ENCODE data around the gene DHRS3. TPM values are rescaled to one million over a fixed set of nuclear protein-coding genes. Genes with fewer than 3 reads are reported as not detected.

The DHRS3 gene
- total RNA-seq, 4 donors from 2014 or later: 175 to 342 (median 227) TPM

DNA sequence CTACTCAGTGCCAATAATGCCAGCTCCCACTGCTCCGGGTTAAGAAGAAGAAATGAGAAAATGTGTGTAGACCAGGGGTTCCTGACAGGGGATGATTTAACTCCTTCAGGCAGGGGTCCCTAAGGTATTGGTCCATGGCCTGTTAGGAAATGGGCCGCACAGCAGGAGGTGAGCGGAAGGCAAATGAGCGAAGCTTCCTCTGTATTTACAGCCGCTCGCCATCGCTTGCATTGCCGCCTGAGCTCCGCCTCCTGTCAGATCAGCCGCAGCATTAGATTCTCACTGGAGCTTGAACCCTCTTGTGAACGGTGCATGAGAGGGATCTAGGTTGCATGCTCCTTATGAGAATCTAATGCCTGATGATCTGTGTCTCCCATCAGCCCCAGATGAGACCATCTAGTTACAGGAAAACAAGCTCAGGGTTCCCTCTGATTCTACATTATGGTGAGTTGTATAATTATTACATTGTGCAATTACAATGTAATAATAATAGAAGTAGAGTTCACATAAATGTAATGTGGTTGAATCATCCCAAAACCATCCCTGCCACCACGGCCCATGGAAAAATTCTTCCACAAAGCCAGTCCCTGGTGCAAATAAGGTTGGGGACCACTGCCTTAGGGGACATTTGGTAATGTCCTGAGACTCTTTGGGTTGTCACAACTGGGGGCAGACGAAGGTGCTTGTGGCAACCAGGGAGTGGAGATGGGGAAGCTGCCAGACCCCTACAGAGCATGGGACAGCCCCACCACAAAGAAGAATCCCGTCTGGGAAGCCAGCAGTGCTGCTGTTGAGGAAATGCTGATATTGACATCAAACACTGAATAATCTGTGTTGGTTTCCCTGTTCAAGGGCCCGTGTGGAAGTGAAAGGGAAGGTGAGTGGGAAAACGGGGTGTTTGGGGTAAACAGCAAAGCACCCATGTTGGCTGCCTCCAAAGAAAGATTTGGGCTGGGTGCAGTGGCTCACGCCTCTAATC, 60.8 kb downstream of the DHRS3 start:
- DNase-seq (ENCODE audit: low spot score) (no peak), ATAC-seq (ENCODE audit: low FRiP score) (no peak)
- TF ChIP-seq, protein P1, sequence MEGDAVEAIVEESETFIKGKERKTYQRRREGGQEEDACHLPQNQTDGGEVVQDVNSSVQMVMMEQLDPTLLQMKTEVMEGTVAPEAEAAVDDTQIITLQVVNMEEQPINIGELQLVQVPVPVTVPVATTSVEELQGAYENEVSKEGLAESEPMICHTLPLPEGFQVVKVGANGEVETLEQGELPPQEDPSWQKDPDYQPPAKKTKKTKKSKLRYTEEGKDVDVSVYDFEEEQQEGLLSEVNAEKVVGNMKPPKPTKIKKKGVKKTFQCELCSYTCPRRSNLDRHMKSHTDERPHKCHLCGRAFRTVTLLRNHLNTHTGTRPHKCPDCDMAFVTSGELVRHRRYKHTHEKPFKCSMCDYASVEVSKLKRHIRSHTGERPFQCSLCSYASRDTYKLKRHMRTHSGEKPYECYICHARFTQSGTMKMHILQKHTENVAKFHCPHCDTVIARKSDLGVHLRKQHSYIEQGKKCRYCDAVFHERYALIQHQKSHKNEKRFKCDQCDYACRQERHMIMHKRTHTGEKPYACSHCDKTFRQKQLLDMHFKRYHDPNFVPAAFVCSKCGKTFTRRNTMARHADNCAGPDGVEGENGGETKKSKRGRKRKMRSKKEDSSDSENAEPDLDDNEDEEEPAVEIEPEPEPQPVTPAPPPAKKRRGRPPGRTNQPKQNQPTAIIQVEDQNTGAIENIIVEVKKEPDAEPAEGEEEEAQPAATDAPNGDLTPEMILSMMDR (IDR thresholded peaks at IDR 0.05): no peak

DNA sequence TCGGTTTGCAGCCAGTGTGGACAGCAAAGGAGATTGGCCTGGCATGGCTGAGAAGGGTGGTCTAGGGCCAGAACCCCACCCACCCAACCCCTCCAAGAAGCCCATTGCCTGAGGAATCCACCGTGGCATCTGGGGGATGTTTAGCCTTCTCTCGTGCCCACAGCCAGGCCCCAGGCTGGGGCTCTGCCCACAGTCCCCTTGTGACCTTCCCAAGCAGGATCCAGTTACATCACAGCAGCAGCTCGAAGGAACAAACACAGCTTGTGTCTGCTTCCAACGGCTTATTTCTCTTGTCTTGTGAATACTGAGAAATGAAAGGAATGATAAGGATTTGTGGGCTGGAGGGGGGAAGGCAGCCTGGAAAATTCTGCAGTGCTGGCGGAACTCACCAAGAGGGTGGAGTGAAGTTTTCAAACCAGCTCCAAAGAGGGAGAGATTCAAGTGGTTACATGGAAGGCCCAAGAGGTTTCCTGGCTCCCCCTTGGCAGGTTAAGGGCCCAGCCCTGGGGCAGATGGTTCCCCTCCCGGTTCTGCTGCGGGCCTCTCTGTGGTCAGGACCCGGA, 61.6 kb downstream of the DHRS3 start:
- ATAC-seq (ENCODE audit: low FRiP score): peak; percentile 63
- no peak for DNase-seq (ENCODE audit: low spot score)
- TF ChIP-seq, protein P1 (IDR thresholded peaks at IDR 0.05): no peak

DNA sequence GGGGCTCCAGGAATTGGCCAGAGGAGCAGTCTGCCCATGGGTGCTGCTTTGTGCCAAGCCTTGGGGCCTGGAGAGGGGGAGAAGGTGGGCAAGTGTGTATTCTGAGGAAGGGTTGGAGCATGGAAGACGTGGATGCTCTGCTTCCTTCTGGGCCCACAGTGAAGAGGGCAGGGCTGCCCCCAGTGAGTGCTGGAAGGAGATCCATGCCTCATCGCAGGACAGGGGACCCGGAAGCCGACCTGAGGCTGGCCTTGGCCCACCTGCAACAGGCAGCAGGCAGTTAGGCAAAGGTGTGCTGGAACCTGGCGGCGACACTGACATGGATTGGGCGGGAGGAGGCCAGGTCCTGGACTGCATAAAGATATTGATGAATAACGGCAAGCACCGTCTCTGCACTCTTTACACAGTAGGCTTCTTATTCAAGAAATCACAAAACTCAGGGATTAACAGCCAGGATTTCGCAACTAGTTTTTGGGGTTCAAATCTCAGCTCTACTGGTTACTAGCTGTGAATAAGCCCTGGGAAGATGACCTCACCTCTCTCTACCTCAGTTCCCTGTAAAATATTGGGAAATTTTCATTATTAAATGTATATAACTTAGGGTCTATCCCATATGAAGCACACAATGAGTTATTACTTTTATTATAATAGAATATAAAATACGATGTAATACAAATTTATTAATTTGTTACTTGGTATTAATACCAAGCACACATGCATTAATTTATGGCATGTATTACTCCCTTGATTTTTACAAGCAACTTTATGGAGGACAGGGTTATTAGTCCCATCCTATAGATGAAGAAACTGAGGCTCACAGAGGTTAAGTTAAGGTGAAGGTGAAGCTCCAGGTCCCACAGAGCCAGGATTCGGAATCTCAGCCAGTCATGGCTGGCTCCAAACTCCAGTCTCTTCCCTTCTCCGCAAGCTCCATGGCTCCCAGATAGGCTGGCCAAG, 62.3 kb downstream of the DHRS3 start:
- ATAC-seq (ENCODE audit: low FRiP score) (peak; percentile 8), DNase-seq (ENCODE audit: low spot score) (no peak)
- TF ChIP-seq, protein P1 (IDR thresholded peaks at IDR 0.05): no peak

DNA sequence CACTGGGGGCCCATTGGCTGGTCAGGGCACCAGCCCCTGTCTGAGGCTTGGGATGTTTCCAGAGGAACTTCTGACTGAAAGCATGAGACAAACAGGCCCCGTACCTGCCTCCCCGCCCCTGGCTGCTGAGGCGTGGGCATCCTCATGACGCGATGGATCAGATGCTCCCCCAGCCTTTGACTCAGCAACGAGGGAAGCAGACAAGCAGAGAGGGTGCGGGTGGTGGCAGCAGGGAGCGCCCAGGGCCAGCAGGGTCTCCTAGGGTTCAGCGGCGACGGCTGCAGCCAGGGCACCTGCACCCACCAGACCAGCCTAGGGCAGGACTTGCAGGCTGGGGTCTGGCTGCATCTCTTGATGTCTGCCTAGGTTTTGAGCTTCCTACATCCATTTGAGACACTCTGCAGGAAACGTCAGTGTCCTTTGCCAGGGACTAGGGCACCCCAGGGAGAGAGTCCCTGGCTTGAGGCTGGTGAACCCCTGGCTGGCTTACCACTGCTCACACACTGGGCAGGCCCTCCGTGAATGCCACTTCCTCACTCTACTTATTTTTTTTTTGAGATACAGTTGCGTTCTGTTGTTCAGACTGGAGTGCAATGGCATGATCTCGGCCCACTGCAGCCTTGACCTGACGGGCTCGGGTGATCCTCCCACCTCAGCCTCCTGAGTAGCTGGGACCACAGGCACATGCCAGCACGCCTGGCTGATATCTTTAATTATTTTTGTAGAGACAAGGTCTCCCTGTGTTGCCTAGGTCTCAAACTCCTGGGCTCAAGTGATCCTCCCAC, 63.3 kb downstream of the DHRS3 start:
- TF ChIP-seq, protein P1 (IDR thresholded peaks at IDR 0.05): no peak
- no peak for ATAC-seq (ENCODE audit: low FRiP score)
- no peak for DNase-seq (ENCODE audit: low spot score)

- DNase-seq (ENCODE audit: low spot score) (no peak), ATAC-seq (ENCODE audit: low FRiP score) (no peak)
- TF ChIP-seq, protein P1 (IDR thresholded peaks at IDR 0.05): no peak
Observed at GRCh38 chr1:12553963-12554362, 64.0 kb downstream of the DHRS3 start.
